Urinary bladder (tissue), 4 donors: ENCODE measurements around the gene SEMA4G. TPM values are rescaled to one million over a fixed set of nuclear protein-coding genes. Genes with fewer than 3 reads are reported as not detected.

Experiments
- DNase-seq: peaks from one replicate; pipeline ENCODE4 v3.0.0-alpha.2; 2015; ENCODE audit errors: extremely low spot score
- H3K27ac ChIP-seq: one replicate; pipeline ENCODE4 v1.5.1; 2013; ENCODE audit warnings: low read depth, mild to moderate bottlenecking, moderate library complexity
- H3K36me3 ChIP-seq: one replicate; pipeline ENCODE4 v1.6.1; 2013; ENCODE audit warnings: mild to moderate bottlenecking, moderate library complexity; ENCODE audit not compliant: insufficient read depth
- H3K4me1 ChIP-seq: one replicate; pipeline ENCODE4 v1.6.1; 2013; ENCODE audit warnings: mild to moderate bottlenecking, moderate library complexity; ENCODE audit not compliant: insufficient read depth
- H3K4me3 ChIP-seq: one replicate; pipeline ENCODE4 v1.5.1; 2013; ENCODE audit warnings: low read depth, low read length
- WGBS: extraction: QIAGEN DNeasy Blood & Tissue Kit; methylation state at CpG from one replicate; pipeline ENCODE4 v1.1.7; 2013; 5-methylcytosine and 5-hydroxymethylcytosine counted together
- polyA plus RNA-seq: library from polyadenylated mRNA; stranded (reverse); fragments of 200-250 nt; gene quantifications from one replicate; pipeline ENCODE4 v1.2.3, GENCODE V29; 2013
- total RNA-seq: library from RNA; depleted of rRNA; stranded (reverse); fragments of >200 nt; gene quantifications from one replicate; pipeline ENCODE4 v1.2.3, GENCODE V29; 2014
- donor health status: healthy with polysubstance abuse.
- donor health status: healthy.

SEMA4G gene
- total and polyA plus RNA-seq, 2 donors: 1.2 to 2.3 TPM

DNA sequence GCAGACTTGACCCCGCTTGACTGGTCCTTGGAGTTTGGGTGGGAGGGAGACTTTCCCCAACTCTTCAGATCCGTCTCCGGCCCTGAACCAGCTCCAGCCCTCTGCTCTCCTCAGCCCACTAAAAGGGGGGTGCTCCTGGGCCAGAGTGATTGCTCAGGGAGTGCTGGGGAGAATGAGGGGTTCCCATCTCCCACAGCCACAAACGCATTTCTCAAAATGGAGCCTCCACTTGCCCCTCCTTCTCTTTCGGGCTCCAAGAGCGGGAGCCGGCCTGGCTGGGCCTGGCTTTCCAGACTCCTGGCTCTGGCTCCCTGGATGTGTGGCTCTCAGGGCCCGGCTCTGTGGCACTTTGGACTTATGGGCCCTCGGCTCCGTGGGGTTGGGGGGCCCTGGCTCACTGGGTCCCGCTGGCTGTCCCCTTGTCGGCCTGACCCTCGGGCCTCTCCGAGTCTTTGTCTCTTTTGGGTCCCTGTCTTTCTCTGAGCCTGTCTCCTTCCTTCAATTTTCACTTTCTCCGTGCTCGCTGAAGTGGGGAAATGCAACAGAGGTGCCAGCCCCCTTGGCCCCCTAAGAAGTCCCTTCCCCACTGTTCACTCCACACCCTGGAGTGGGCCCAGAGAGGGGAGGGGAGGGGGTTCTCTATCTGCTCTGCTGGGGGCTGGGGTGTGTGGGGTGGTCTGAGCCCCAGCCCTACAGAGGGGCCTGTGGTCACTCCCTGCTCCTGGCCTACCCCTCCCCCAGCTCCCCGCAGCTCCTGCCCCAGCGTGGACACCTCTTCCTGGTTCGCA lies 31.0 kb downstream of the SEMA4G start:
- no peaks in the 10 kb centered on the region for H3K36me3 ChIP-seq
- H3K27ac ChIP-seq: peak overlapping the region; percentile 100
- no peaks in the 10 kb centered on the region for H3K4me1 ChIP-seq
- no peak for DNase-seq
- H3K4me3 ChIP-seq: peak overlapping the region; percentile 62
- WGBS: 6% methylated on average over 19 of the region's 19 CpGs

- Histone ChIP-seq H3K4me3 (peak overlapping the region; percentile 62), H3K4me1 (no peaks in the 10 kb centered on the region), H3K36me3 (no peaks in the 10 kb centered on the region), H3K27ac (peak overlapping the region; percentile 100)
- no peak for DNase-seq
- WGBS: 16% methylated on average over 12 of the region's 12 CpGs
Measured at GRCh38 chr10:101000915-101001658, 31.8 kb downstream of the SEMA4G start.

- Histone ChIP-seq H3K36me3 (no peaks in the 10 kb centered on the region), H3K4me3 (no peak overlapping the region), H3K27ac (peak overlapping the region; percentile 69), H3K4me1 (no peaks in the 10 kb centered on the region)
- no peak for DNase-seq
- WGBS: 56% methylated on average over 5 of the region's 5 CpGs
Measured at GRCh38 chr10:101001659-101002035, 32.3 kb downstream of the SEMA4G start.

GRCh38 chr10:101002456-101002855 lies 33.2 kb downstream of the SEMA4G start:
- 86% methylated on average over 11 of the region's 11 CpGs for whole genome bisulfite sequencing
- no peak overlapping the region for H3K4me3 ChIP-seq

GRCh38 chr10:101003639-101004206 lies 34.4 kb downstream of the SEMA4G start:
- WGBS: 90% methylated on average over 18 of the region's 18 CpGs
- no peaks in the 10 kb centered on the region for H3K4me1 ChIP-seq
- H3K27ac ChIP-seq: no peak overlapping the region
- no peaks in the 10 kb centered on the region for H3K36me3 ChIP-seq
- DNase-seq: no peak
- H3K4me3 ChIP-seq: no peak overlapping the region

More at GRCh38 chr10:101002456-101002855, 33.2 kb downstream of the SEMA4G start:
- H3K27ac ChIP-seq: no peak overlapping the region
- H3K4me1 ChIP-seq: no peaks in the 10 kb centered on the region
- no peak for DNase-seq
- no peaks in the 10 kb centered on the region for H3K36me3 ChIP-seq

DNA sequence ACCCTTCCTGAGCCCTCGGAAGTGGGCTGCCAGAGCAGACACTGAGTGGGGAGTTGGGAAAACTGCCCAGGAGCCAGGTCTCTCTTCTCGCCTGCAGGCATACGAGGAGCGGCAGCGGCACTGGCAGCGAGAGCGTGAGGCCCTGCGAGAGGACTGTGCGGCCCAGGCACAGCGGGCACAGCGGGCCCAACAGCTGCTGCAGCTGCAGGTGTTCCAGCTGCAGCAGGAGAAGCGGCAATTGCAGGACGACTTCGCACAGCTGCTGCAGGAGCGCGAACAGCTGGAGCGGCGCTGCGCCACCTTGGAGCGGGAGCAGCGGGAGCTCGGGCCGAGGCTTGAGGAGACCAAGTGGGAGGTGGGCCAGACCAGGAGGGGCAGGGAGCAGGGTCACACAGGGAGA lies 36.1 kb downstream of the SEMA4G start:
- Histone ChIP-seq H3K4me3 (no peak overlapping the region), H3K27ac (no peak overlapping the region), H3K4me1 (peaks cover 1% of the 10 kb centered on the region), H3K36me3 (no peaks in the 10 kb centered on the region)
- 89% methylated on average over 23 of the region's 23 CpGs for WGBS
- DNase-seq: no peak

- 93% methylated on average over 4 of the region's 4 CpGs for WGBS
- no peak overlapping the region for H3K27ac ChIP-seq
- no peak overlapping the region for H3K4me3 ChIP-seq
- no peaks in the 10 kb centered on the region for H3K36me3 ChIP-seq
- DNase-seq: no peak
- peaks cover 1% of the 10 kb centered on the region for H3K4me1 ChIP-seq
Measured at GRCh38 chr10:101005869-101006567, 36.7 kb downstream of the SEMA4G start.

GRCh38 chr10:101006593-101007098 lies 37.3 kb downstream of the SEMA4G start:
- DNase-seq: no peak
- Histone ChIP-seq H3K27ac (peak overlapping the region; percentile 26), H3K36me3 (no peaks in the 10 kb centered on the region), H3K4me3 (no peak overlapping the region), H3K4me1 (peaks cover 1% of the 10 kb centered on the region)
- WGBS: 73% methylated on average over 33 of the region's 33 CpGs

- H3K27ac ChIP-seq: peak overlapping the region; percentile 40
- no peaks in the 10 kb centered on the region for H3K36me3 ChIP-seq
- DNase-seq: no peak
- WGBS: 41% methylated on average over 11 of the region's 11 CpGs
- no peak overlapping the region for H3K4me3 ChIP-seq
- H3K4me1 ChIP-seq: peaks cover 1% of the 10 kb centered on the region
Measured at GRCh38 chr10:101007099-101007711, 37.9 kb downstream of the SEMA4G start.

- H3K27ac ChIP-seq: peak overlapping the region; percentile 24
- H3K36me3 ChIP-seq: no peaks in the 10 kb centered on the region
- 61% methylated on average over 13 of the region's 13 CpGs for WGBS
- H3K4me1 ChIP-seq: peaks cover 1% of the 10 kb centered on the region
- DNase-seq: no peak
- no peak overlapping the region for H3K4me3 ChIP-seq
Measured at GRCh38 chr10:101007915-101008822, 38.9 kb downstream of the SEMA4G start.

DNA sequence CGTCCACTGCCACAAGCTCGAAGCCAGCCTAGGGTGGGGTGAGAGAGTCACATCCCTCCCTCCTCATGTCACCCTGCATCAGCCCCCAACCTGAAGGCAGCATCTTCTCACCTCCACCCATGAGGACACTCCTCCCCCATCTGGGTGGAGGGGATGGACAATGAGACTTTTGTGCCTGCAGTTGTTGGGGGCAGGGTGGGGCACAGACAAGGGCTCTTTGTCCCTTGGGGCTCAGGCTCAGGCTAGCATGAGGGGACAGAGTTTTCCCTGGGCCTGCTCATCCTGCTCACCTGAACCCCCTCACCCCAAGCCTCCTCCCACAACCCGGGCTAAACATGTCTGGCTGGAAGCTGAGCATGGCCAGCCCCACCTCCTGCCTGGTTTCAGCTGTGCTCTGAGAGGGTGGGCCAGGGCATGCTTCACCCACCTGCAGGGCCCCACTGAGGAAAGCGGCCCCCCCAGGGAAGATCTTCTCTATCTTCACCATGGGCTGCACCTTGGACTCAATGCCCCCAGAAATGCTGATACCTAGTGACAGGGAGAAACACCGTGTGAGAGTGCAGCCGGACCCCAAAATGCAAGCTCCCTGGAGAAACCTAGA lies 39.6 kb downstream of the SEMA4G start:
- Histone ChIP-seq H3K4me3 (no peak overlapping the region), H3K4me1 (peaks cover 1% of the 10 kb centered on the region), H3K27ac (no peak overlapping the region), H3K36me3 (no peaks in the 10 kb centered on the region)
- WGBS: 80% methylated on average over 6 of the region's 6 CpGs
- DNase-seq: no peak

DNA sequence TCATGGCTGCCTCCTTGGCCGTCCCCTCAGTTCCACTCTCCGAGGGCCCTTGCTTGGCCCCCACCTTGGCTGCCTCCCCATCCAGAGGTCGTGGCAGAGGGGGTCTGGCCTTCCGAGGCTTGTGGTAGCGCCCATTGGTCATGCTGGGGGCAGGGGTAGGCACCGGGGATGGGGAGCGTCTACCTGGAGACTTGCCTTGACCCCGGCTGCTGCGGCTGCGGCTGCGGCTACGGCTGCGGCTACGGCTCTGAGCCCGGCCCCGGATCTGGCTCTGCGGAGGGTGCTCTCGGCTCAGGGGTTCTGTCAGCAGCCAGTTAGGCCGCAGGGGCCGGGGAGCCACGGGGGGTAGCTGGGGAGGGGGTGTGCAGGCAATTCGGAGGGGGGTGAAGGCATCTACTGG lies 41.0 kb downstream of the SEMA4G start:
- peaks cover 1% of the 10 kb centered on the region for H3K4me1 ChIP-seq
- no peaks in the 10 kb centered on the region for H3K36me3 ChIP-seq
- no peak for DNase-seq
- no peak overlapping the region for H3K27ac ChIP-seq
- no peak overlapping the region for H3K4me3 ChIP-seq
- WGBS: 95% methylated on average over 22 of the region's 22 CpGs
